T-helper 9 cell (primary cell): ENCODE measurements around the gene ATOSA.

Experiments
- DNase-seq: peaks from one replicate; pipeline ENCODE4 v3.0.0-alpha.2; 2020

The ATOSA gene

GRCh38 chr15:52645916-52646315 is 33.3 kb downstream of the ATOSA start:
- no peak for DNase-seq

- DNase-seq, result no peak
Measured at GRCh38 chr15:52642386-52643361, 36.5 kb downstream of the ATOSA start.

GRCh38 chr15:52636459-52636858 is 42.7 kb downstream of the ATOSA start:
- DNase-seq, result no peak

DNA sequence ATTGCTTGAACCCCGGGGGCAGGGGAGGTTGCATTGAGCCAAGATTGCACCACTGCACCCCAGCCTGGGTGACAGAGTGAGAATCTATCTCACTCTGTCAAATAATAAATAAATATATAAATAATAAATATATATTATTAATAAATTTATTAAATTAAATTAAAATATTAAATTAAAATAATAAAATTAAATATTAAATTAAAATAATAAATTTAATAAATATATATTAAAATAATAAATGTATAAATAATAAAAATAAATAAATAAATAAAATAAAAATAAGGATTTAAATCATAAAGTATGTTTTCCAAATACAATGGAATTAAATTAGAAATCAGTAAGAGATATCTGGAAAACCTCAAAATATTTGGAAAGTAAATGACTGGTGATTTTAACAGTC is 43.3 kb downstream of the ATOSA start:
- DNase-seq, result no peak
